SK-N-MC (cell line): ENCODE measurements around the gene CTNNA1.

Experiments
- EZH2 ChIP-seq: fragments of 200-600 bp; sonication (generic); IDR thresholded peaks from one replicate; pipeline ENCODE4 v1.6.1; 2017; ENCODE audit warnings: antibody characterized with exemption
- FOXP2 ChIP-seq: optimal IDR thresholded peaks from 2 replicates; pipeline ENCODE3; 2011; ENCODE audit warnings: mild to moderate bottlenecking, moderate library complexity; ENCODE audit not compliant: insufficient read depth; ENCODE audit errors: extremely low read length, control extremely low read depth
- POLR2AphosphoS5 ChIP-seq: IDR thresholded peaks from 2 replicates; pipeline ENCODE4 v1.6.1; 2012; ENCODE audit warnings: mild to moderate bottlenecking, low read depth, low read length, borderline replicate concordance

DNA sequence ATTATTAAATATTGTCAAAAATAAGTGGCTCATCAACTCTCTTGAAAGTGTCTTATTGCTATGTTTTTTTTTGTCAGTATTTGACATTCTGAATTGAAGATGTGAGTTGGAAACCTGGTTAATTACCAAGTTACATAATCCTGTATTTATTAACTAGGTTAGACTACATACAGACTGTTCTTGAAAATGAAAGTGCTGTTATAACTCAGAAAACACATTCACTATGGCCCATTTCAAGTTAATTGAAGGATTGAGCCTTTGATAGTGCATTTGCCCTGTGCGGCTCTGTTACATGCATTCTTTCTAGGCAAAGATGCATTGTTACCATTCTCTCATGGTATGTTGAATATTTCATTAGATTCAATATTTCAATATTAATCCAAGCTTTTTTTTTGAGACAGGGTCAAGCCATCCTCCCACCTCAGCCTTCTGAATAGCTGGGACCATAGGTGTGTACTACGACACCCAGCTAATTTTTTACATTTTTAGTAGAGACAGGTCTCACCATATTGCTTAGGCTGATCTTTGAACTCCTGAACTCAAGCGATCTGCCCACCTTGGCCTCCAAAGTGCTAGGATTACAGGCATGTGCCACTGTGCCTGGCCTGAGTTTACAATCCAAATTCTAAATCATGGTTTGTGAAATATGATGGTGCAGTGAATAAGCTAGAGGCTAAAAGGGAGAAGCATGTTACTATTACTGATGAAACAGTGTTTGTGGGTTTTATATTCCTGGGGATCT is 10.0 kb downstream of the CTNNA1 start:
- TF ChIP-seq POLR2AphosphoS5: no peak
- TF ChIP-seq EZH2: no peak
- no peak for TF ChIP-seq FOXP2
